T47D (cell line): ENCODE measurements around the gene DLGAP4.

Source experiments
- DNase-seq, 2 experiments: peaks; one replicate each; pipeline versions ENCODE4 v3.0.0 to v3.0.0-alpha.2; 2011 to 2012; ENCODE audit warnings: low read depth in 1 of 2, low spot score in 1 of 2
- JUND ChIP-seq: IDR thresholded peaks from 2 replicates; pipeline ENCODE4 v1.6.1; 2012; ENCODE audit warnings: low read depth
- in situ Hi-C: cut with HindIII; loops from 2 replicates; pipeline ENCODE4 v1.10.0; 2016; ENCODE audit warnings: low sequenced_read_pairs, low pct_unique_long_range_greater_than_20kb

Gene DLGAP4

DNA sequence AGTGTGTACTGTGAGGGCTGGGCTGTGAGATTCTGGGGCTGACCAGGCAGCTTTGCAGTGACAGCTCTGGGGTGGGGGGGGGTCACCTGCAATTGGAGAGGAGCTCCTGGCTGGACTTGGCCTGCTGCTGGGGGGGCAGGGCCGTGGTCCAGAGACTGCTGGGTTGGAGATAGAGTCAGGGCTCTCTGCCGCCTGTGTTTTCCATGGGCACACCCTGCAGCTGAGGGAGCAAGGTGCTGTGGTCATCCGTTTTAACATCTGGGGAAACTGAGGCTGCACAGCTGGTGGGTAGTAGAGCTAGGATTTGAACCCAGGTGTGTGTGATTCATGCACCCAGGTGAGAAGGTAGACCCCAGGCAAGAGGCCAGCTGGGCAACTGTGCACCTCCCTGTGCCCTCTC lies 7.3 kb downstream of the DLGAP4 start:
- in situ Hi-C loops: no loop called here
- TF ChIP-seq JUND: no peak
- no peak for DNase-seq

DNA sequence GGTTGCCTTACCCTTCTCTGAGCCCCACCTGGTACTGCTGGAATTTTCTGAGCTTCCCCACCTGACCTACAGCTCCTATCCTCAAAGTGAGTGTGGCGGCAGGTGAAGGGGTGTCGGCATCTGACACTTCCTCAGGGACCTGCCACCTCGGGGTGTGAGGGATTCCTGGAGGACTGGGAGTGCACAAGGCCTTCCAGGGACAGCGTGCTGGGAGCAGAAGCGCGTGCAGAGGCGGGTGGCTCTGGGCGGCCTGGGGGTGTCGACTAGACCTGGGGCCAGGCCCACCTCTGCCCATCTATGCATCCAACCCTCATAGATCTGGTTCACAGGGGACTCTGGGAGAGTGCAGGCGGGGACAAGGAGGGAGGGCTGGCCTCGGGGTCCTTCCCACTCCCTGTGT lies 7.8 kb downstream of the DLGAP4 start:
- DNase-seq: no peak
- TF ChIP-seq JUND: no peak
- in situ Hi-C loops: no loop called here

DNA sequence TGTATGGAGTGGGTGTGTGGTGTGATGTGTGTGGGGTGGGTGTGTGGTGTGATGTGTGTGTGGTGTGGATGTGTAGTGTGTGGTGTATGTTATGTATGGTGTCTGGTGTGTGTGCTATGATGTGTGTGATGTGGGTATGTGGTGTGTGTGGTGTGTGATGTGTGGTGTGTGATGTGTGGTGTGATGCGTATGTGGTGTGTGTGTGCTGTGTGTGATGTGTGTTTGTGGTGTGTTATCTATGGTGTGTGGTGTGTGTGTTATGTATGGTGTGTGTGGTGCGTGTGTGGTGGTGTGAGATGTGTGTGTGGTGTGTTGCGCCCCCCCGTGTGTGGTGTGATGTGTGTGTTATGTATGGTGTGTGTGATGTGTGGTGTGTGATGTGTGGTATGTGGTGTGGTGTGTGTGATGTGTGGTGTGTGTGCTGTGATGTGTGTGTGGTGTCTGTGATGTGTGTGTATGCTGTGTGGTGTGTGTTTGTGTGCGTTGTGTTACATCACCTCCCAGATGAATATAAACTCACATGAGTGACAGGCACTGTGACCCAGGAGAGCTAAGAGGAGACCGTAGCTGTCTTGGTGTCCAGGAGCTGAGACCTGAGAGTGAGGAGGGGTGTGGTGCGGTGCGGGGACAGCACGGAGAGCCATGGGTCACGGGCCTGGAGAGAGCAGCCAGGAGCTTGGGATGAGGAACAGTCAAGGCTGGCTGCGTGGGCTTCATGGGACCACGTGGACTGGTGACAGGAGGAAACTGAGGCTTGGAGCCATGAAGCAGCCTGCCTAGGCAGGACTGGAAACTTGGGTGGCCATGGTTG lies 8.8 kb downstream of the DLGAP4 start:
- peak in 1 of 2 experiments; percentile 57 for DNase-seq
- in situ Hi-C loops: no loop called here
- no peak for TF ChIP-seq JUND

DNA sequence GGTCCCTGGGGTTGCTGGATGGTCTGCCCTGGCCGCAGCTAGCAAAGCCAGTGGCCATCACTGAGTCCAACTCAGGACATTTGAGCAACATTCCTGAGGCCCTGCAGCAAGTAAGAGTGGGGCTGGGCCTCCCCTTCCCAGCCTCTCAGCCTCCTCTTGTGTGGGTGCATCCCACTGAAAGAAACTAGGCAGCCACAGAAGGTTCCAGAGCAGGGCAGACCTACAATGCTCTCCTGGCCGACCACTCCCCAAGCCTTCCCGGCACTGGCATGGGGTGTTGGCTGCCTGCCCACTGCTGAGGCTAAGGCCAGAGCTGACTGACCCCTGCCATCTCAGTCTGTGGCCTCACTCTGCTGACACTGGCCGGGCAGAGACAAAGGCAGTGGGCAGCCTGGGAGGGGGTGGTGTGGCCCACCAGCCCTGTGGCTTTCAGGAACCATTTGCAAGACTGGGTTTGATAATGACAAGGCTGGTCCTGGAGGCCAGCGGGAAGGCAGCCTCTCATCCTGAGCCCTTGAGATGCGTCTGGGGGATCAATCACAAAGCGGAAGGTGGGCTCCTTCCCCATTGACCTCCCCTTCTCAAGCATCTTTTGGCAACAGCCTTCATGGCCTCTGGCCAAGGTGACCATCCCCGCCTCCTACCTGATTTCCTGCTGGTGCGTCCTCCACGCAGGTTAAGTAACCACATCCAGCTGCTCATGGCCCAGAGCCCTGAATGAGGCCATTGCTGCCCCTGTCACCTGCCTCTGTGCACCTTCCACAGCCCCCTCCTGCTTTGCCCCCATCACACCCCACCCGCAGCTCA lies 9.6 kb downstream of the DLGAP4 start:
- no peak for DNase-seq
- in situ Hi-C loops: no loop called here
- TF ChIP-seq JUND: no peak

DNA sequence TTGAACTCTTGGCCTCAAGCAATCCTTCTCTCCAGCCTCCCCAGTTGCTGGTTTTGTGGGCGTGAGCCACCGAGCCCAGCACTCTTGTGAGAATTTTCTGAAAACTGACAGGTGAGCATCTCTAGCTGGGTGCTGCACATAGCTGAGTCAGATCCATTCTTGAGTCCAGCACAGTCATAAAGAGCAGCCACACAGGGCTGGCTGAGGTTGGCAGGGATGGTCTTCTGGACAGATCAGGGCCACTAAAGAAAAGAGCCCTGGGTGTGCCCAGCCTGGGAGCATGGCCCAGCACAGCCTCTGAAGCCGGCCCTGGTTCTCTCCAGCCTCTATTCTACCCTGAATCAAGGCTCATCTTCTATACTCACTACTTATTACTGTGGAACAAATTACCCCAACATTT lies 11.5 kb downstream of the DLGAP4 start:
- no peak for DNase-seq
- TF ChIP-seq JUND: no peak
- in situ Hi-C loops: no loop called here

DNA sequence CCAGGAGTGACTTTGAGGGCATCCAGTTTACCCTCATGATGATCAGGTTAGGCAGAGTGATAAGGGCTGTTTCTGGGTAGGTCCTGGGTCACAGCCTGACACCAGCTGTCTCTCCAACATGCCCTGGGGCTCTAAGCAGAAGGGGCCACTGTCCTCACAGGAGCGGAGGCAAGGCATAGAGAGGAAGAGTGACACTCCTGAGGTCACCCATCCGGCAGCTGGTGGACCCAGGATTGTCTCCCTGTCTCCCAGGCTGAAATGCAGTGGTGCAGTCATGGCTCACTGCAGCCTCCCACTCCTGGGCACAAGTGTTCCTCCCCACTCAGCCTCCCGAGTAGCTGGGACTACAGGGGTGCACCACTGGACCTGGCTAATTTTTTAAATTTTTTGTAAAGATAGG lies 12.0 kb downstream of the DLGAP4 start:
- in situ Hi-C loops: no loop called here
- DNase-seq: no peak
- TF ChIP-seq JUND: no peak

DNA sequence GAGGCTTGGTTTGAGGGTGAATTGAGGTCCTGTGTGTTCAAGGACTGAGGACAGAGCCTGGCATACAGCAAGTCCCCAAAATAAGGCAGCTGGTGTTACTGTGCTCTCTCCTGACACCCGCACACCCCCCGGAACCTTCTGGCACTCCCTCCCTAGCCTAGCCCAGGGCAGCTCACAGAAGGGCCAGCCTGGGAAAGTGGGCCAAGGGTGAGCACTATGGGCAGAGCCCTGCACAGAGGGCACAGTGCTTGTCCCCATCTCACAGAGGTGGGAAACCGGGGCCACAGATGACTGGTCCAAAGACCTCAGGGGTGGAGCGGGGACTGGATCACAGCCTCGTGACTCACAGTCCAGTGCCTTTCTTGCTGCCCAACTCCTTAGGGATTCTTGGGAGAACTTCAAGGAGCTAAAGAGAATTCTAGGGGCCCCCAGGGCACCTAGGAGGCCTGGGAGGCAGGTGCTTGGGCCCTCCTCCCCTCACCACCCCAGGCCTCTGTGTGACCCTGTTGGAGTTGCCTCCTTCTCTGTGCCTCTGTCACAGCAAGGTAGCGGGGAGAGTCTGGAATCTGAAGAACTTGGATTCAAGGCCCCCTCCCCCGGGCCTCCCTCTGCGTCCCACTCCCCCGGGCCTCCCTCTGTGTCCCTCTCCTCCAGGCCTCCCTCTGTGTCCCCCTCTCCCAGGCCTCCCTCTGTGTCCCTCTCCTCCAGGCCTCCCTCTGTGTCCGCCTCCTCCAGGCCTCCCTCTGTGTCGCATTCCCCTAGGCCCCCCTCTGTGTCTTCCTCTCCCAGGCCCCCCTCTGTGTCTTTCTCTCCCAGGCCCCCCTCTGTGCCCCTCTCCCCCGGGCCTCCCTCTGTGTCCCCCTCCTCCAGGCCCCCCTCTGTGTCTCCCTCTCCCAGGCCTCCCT lies 13.5 kb downstream of the DLGAP4 start:
- DNase-seq: no peak
- no peak for TF ChIP-seq JUND
- in situ Hi-C loops: no loop called here

DNA sequence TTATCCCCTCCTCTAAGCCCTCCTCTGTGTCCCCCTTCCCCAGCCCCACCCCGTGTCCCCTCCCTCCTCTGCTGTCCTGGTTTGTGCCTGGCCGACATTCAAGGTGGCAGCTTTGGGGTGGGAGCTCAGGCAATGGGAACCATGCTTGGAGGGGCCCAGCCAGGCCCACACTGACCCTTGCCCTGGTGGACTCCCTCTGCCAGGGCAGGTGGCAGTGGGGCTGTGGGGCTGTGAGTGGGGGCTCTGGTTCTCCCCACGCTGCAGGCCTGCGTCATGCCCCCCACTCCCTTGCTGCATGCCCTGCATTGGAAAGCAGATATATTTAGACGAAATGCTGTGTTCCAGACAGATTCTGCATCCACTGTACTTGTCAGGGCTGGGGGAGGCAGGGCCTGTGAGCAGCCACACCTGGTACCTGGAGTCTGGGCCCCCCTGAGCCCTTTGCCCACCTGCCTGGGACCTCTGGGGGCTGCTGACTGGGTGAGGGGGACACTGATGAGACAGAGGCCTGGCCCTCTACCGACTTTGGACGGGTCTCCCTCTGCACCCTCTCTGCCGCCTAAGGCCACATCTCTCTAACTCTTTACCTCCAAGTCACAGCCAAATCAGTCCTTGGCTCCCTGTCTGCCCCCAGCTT lies 14.2 kb downstream of the DLGAP4 start:
- no peak for TF ChIP-seq JUND
- in situ Hi-C loops: no loop called here

DNA sequence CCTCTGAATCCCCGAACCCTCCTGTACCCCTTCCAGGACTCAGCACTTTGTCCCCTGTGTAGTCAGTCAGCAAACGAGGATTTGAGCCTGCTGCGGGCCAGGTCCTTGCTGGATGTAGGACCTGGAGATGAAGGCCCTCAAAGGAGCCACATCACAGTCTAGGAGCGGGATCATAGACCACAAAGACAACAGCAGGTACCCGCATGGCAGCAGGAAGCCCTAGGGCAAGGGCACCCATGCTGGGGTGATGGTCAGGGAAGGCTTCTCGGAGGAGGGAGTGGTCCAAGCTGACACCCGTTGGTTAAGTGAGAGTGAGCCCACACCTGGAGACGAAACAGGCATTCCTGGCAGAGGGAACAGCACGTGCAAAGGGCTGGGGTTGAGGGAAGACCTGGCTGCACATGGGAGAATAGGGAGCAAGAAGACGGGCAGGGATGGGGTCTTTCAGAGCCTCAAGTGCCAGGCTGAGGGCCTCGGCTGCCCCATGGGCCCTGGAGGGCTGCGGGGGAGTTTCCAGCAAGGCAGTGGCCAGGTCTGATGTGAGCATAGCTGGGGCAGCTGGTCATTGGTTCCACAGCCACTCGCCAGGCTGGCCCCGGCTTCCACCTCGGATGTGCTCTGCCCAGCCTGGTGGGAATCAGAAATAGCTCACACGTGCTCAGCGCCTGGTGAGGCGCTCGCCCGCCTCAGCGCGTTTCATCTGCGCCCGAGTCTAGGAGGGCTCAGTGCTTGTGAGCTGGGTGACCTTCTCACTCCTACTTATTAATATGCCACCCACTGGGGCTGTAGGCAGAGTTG lies 15.0 kb downstream of the DLGAP4 start:
- no peak for TF ChIP-seq JUND
- no peak for DNase-seq
- in situ Hi-C loops: no loop called here

More for the DNA sequence above, 14.2 kb downstream of the DLGAP4 start:
- no peak for DNase-seq

DNA sequence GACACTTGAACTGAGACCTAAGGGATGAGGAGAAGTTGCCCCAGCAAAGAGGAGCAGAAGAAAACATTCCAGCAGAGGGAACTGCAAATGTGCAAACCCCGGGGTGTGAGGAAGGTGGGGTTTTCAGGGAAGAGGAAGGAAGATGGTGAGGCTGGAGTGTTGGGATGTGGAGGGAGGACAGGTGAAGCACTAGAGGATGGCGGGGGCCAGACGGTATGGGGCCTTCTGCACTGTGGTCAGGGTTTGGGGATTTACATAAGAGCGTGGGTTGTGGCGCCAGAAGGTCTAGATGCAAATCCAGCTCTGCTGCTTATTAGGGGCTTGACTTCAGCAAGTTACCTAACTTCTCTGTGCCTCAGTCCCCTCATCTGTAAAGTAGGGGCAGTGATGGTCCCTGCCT lies 16.0 kb downstream of the DLGAP4 start:
- DNase-seq: no peak
- in situ Hi-C loops: no loop called here
- no peak for TF ChIP-seq JUND

DNA sequence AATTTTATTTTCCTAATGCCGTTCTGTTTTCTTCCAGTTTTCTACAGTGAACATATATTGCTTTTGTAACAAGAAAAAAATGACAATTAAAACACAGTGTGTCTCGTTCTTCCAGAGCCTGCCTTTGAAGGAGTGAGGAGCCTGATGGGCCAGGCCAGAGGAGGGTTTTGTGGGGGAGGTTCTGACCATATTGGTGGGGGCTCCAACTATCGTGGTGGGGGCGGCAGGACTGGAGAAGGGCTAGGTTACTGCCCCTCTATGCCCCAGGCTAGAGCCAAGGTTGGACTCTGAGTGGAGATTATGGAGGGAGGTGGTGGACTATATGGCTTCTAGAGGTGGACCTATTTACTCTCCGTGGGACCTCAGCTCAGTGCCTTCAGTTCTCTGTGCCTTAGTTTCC lies 24.0 kb downstream of the DLGAP4 start:
- in situ Hi-C loops: no loop called here
- TF ChIP-seq JUND: no peak
- no peak for DNase-seq

DNA sequence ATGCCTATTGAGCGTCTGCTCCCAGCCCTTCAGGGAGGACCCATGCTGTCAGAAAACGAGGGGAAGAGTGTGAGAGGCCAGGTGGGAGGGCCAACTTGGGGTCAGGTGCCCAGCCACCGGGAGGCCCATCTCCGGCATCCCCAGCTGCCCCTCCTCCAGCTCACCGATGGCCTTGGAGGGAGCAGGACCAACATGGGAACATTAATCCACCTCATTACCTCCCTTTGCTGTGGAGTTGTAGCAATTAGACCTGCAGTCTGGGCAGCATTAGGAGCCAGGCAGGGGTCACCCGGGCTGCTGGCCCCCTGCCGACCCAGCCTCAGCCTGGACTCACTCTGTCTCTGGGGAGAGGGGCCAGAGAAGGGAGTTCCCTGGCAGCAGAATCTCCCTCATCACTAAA lies 25.1 kb downstream of the DLGAP4 start:
- TF ChIP-seq JUND: no peak
- DNase-seq: no peak
- in situ Hi-C loops: no loop called here
